GM19035 (cell line): ENCODE measurements around the gene GLYR1.

ENCODE experiments used
- ATAC-seq: cut with Tn5 transposase; IDR thresholded peaks from one replicate; pipeline ENCODE4 v1.9.1; 2021; ENCODE audit not compliant: unreplicated experiment

Gene GLYR1

DNA sequence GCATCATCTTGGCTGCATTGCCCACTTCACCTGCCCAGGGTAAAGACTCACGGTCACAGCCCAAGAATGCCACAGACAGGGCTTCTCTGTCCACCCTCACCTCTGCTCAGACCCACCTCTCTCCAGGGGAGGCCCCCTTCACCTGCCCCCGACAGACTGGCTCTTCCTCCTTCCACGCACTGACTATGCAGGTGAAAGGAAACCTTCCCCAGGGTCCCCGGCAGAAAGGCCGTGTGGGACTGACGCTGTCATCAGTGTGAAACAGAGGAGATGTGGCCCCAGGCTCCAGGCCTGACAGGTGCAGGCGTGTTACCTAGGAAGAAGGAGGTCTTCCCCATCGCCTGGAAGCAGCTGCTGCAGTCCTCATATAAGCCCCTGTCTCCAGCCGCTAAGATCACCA is 35.3 kb downstream of the GLYR1 start:
- no peak for ATAC-seq

DNA sequence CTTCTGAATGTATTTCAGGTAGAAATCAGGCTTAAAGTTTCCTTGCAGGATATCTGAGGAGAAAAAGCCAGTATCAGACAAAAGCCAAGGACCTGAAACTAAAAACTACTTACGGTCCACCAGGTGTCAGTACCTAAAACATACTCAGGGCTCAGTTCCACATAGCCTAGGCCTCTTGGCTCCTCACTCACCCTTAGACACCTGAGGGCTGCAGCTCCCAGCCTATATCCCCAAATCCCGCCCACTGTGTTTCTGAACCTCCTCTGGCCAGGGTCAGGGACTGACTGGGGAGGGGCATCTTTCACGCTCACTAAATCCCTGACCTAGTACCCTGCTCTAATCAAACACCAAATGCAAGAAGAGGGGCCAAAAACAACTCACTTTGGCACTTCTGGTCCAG is 35.8 kb downstream of the GLYR1 start:
- ATAC-seq: no peak

GRCh38 chr16:4806280-4806679 is 40.8 kb downstream of the GLYR1 start:
- ATAC-seq: no peak

GRCh38 chr16:4805231-4805630 is 41.9 kb downstream of the GLYR1 start:
- no peak for ATAC-seq

- no peak for ATAC-seq
Observed at GRCh38 chr16:4803898-4804762, 43.0 kb downstream of the GLYR1 start.

- no peak for ATAC-seq
Observed at GRCh38 chr16:4803401-4803844, 43.7 kb downstream of the GLYR1 start.

- peak; percentile 93 for ATAC-seq
Observed at GRCh38 chr16:4802659-4803287, 44.3 kb downstream of the GLYR1 start.

- peak; percentile 53 for ATAC-seq
Observed at GRCh38 chr16:4801962-4802658, 45.0 kb downstream of the GLYR1 start, which contains the start of gene ROGDI. TSS of gene ROGDI (minus strand) at chr16:4802633. CDS start at chr16:4802571, 62 bp downstream.

GRCh38 chr16:4801051-4801961 is 45.8 kb downstream of the GLYR1 start:
- ATAC-seq: no peak

DNA sequence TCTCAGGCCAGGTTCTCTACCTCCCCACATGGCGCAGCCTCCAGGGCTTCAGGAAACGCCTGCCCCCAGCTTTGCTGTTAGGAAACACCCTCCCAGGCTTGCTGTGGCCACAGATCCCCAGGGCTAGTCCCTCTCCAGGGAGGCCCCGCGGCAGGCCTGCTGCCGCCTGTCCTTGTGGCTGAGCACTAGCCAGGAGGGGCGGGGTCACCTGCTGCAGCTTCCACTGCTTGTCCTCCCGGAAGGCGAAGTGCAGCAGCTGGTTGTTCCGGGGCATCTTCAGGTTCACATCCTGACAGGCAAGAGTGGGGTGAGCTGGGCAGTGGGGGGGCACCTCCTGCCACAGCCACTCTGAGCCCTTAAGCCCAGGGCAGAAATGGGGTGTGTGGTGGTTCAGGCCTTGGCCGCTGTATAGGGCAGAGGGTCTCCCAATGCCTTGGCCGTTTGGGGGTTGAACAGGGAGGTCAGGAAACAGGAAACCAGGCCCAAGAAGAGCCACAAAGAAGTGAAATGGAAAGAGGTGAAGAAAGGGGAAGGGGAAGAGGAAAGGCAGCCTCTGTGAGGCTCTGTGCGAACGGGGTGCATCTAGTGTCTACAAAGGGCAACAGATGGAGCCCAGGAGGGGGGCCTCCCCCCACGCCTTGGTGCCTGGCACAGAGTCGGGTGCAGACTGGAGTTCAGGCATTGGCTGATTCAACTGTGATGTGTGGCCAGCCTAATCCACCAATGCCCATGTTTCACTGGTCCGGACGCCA is 46.6 kb downstream of the GLYR1 start:
- no peak for ATAC-seq

GRCh38 chr16:4799171-4799855 is 47.8 kb downstream of the GLYR1 start:
- no peak for ATAC-seq

DNA sequence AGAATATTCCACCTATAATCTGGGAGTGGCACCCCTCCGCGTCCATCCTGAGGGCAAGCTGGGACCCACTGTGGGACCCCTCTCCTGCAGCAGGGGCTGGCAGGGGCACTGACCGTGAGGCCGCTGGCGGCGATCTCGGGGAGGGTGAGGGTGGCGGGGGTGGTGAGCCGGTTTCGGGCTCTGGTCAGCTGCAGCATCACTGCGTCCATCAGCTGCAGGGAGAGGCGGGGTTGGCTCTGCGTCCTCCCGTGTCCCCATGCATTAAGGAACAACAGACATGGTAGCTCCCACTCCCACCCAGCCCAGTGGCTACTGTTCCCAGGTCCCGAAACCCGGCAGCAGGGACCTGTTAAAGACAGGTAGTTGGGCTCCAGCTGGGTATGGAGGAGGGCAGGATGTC is 48.6 kb downstream of the GLYR1 start:
- no peak for ATAC-seq

DNA sequence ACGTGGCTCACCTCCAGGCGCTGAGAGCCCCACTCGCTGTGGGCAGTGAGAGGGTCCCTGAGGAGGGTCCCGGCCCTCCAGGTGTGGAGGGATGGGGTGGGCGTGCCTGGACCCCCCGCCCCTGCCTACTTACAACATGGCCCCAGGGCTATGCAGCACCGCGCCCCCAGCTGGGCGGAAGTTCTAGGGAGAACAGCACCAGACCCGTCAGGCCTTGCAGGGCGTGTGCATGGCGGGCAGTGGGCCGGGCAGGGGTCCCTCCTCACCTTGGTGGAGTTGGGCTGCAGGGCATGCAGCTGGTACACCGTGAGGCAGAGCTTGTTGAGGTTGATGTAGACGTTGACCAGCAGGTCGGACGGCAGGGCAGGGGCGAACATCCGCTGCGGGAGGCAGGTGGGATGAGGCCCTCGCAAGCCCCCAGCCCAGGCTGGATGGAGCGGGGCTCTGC is 49.3 kb downstream of the GLYR1 start:
- no peak for ATAC-seq

- no peak for ATAC-seq
Observed at GRCh38 chr16:4796982-4797804, 49.9 kb downstream of the GLYR1 start.

- no peak for ATAC-seq
Observed at GRCh38 chr16:4795828-4796572, 51.1 kb downstream of the GLYR1 start.

- ATAC-seq: no peak
Observed at GRCh38 chr16:4795181-4795827, 51.8 kb downstream of the GLYR1 start, which contains the start of gene SMIM22. TSS of gene SMIM22 (plus strand) at chr16:4795369. CDS start at chr16:4795735, 366 bp downstream.

- ATAC-seq: no peak
Observed at GRCh38 chr16:4792951-4793513, 54.1 kb downstream of the GLYR1 start.
